Liver (tissue), 9 donors: ENCODE results near the gene G6PC1. TPM values are rescaled to one million over a fixed set of nuclear protein-coding genes. Genes with fewer than 3 reads are reported as not detected.

ENCODE experiments used
- DNase-seq: peaks from one replicate; pipeline ENCODE4 v3.0.0-alpha.2; 2017; ENCODE audit warnings: low spot score
- H3K27ac ChIP-seq, 2 donors: one replicate each; pipeline ENCODE4 v1.7.0; 2013; ENCODE audit warnings: inconsistent platforms in 2 of 2, low read length in 2 of 2, control low read depth in 1 of 2, low read depth in 1 of 2, mild to moderate bottlenecking in 1 of 2
- H3K27me3 ChIP-seq, 4 donors: one replicate each; pipeline versions ENCODE4 v1.6.1 to v1.7.0; 2013; ENCODE audit warnings: low read length in 3 of 4, inconsistent platforms in 1 of 4, mild to moderate bottlenecking in 1 of 4, moderate library complexity in 1 of 4; ENCODE audit not compliant: control insufficient read depth in 4 of 4, insufficient read depth in 4 of 4
- H3K36me3 ChIP-seq, 4 donors: one replicate each; pipeline versions ENCODE4 v1.6.1 to v1.7.0; 2013; ENCODE audit warnings: low read length in 3 of 4, mild to moderate bottlenecking in 3 of 4, low read depth in 1 of 4, moderate library complexity in 1 of 4; ENCODE audit not compliant: control insufficient read depth in 4 of 4, insufficient read depth in 3 of 4
- H3K4me1 ChIP-seq, 4 donors: one replicate each; pipeline versions ENCODE4 v1.6.1 to v1.7.0; 2013; ENCODE audit warnings: low read length in 3 of 4, mild to moderate bottlenecking in 3 of 4, moderate library complexity in 1 of 4; ENCODE audit not compliant: control insufficient read depth in 4 of 4, insufficient read depth in 4 of 4
- H3K4me3 ChIP-seq, 3 donors: one replicate each; pipeline versions ENCODE4 v1.6.1 to v1.7.0; 2013; ENCODE audit warnings: low read length in 3 of 3, control low read depth in 1 of 3, low read depth in 1 of 3, mild to moderate bottlenecking in 1 of 3
- H3K9ac ChIP-seq, 2 donors: one replicate each; pipeline ENCODE4 v1.7.0; 2013; ENCODE audit warnings: low read length in 2 of 2, mild to moderate bottlenecking in 2 of 2, moderate library complexity in 2 of 2, control low read depth in 1 of 2, low read depth in 1 of 2
- H3K9me3 ChIP-seq, 4 donors: one replicate each; pipeline versions ENCODE4 v1.6.1 to v1.7.0; 2013; ENCODE audit warnings: low read length in 3 of 4; ENCODE audit not compliant: control insufficient read depth in 4 of 4
- ATF3 ChIP-seq: IDR thresholded peaks from 2 replicates; pipeline ENCODE4 v1.6.1; 2016; ENCODE audit warnings: antibody characterized with exemption
- FOXA1 ChIP-seq: IDR thresholded peaks from 2 replicates; pipeline ENCODE4 v1.6.1; 2016; ENCODE audit warnings: antibody characterized with exemption
- FOXA2 ChIP-seq: IDR thresholded peaks from 2 replicates; pipeline ENCODE4 v1.6.1; 2016; ENCODE audit warnings: antibody characterized with exemption
- HNF4A ChIP-seq, 2 donors: conservative IDR thresholded peaks; 2 replicates each; pipeline ENCODE4 v1.6.1; 2016; ENCODE audit warnings: antibody characterized with exemption in 2 of 2, mild to moderate bottlenecking in 2 of 2
- HNF4G ChIP-seq: IDR thresholded peaks from 2 replicates; pipeline ENCODE4 v1.6.1; 2016; ENCODE audit warnings: antibody characterized with exemption
- JUND ChIP-seq, 2 donors: IDR thresholded peaks; 2 replicates each; pipeline ENCODE4 v1.6.1; 2016; ENCODE audit warnings: antibody characterized with exemption in 2 of 2
- MAX ChIP-seq: IDR thresholded peaks from 2 replicates; pipeline ENCODE4 v1.6.1; 2016; ENCODE audit warnings: antibody characterized with exemption
- RAD21 ChIP-seq, 2 donors: IDR thresholded peaks; 2 replicates each; pipeline ENCODE4 v1.6.1; 2016; ENCODE audit warnings: antibody characterized with exemption in 2 of 2, mild to moderate bottlenecking in 2 of 2
- REST ChIP-seq: IDR thresholded peaks from 2 replicates; pipeline ENCODE4 v1.6.1; 2016; ENCODE audit warnings: antibody characterized with exemption, mild to moderate bottlenecking
- RXRA ChIP-seq, 2 donors: IDR thresholded peaks; 2 replicates each; pipeline ENCODE4 v1.6.1; 2017 to 2018; ENCODE audit warnings: antibody characterized with exemption in 2 of 2, mild to moderate bottlenecking in 1 of 2
- SP1 ChIP-seq: IDR thresholded peaks from 2 replicates; pipeline ENCODE4 v1.6.1; 2018; ENCODE audit warnings: antibody characterized with exemption, mild to moderate bottlenecking
- TAF1 ChIP-seq: conservative IDR thresholded peaks from 2 replicates; pipeline ENCODE4 v1.6.1; 2016; ENCODE audit warnings: antibody characterized with exemption, mild to moderate bottlenecking
- YY1 ChIP-seq: IDR thresholded peaks from 2 replicates; pipeline ENCODE4 v1.6.1; 2016; ENCODE audit warnings: antibody characterized with exemption, mild to moderate bottlenecking
- ZBTB33 ChIP-seq: IDR thresholded peaks from 2 replicates; pipeline ENCODE4 v1.6.1; 2016; ENCODE audit warnings: antibody characterized with exemption
- WGBS: extraction: QIAGEN DNeasy Blood & Tissue Kit; methylation state at CpG from one replicate; pipeline ENCODE4 v1.1.7; 2013; 5-methylcytosine and 5-hydroxymethylcytosine counted together
- polyA plus RNA-seq, 2 donors: library from polyadenylated mRNA; stranded (reverse) in 1 of 2; unstranded in 1 of 2; fragments of 200-250 nt in 1 of 2; fragments of >200 nt in 1 of 2; fragmentation: Nextera tagmentation in 1 of 2; extraction: Ambion mirVana in 1 of 2; gene quantifications; one replicate each; pipeline versions ENCODE4 v1.2.1 to v1.2.3, GENCODE V29; 2013 to 2015
- total RNA-seq, 2 donors: library from RNA; depleted of rRNA; stranded (reverse); fragments of >200 nt; gene quantifications; one replicate each; pipeline ENCODE4 v1.2.3, GENCODE V29; 2014
- donor health status: healthy.
- donor health status: healthy.
- donor health status: healthy.
- donor health status: healthy.
- donor health status: healthy.

The G6PC1 gene
- total and polyA plus RNA-seq, 4 donors, result 23.8 to 271 (median 114) TPM

- DNase-seq, result no peak
- Histone ChIP-seq H3K4me3 (no peak overlapping the region), H3K9me3 (no peaks in the 10 kb centered on the region), H3K4me1 (peaks cover 4 to 42% (median 19%) of the 10 kb centered on the region in 4 donors), H3K27me3 (no peaks in the 10 kb centered on the region), H3K9ac (no peak overlapping the region), H3K27ac (peak overlapping the region in 1 of 2 donors; percentile 2), H3K36me3 (peaks cover 0 to 40% (median 12%) of the 10 kb centered on the region in 4 donors)
- 36% methylated on average over 6 of the region's 6 CpGs for WGBS
- TF ChIP-seq YY1, result peak; percentile 36
- no peak for TF ChIP-seq MAX
- peak; percentile 38 for TF ChIP-seq REST
- TF ChIP-seq SP1, result peak; percentile 31
- no peak for TF ChIP-seq FOXA1
- TF ChIP-seq RXRA (IDR thresholded peaks at IDR 0.05), result peak; percentile 35 to 79
- TF ChIP-seq RAD21 (IDR thresholded peaks at IDR 0.05), result peak in 1 of 2 donors; percentile 29
- TF ChIP-seq JUND (IDR thresholded peaks at IDR 0.05), result peak in 1 of 2 donors; percentile 30
- TF ChIP-seq HNF4A (conservative IDR thresholded peaks at IDR 0.05), result peak; percentile 28 to 67
- no peak for TF ChIP-seq HNF4G
These were observed 3.5 kb downstream of the G6PC1 start for GRCh38 chr17:42904110-42904469.

GRCh38 chr17:42906772-42907446, 6.3 kb downstream of the G6PC1 start:
- no peak overlapping the region for H3K9ac ChIP-seq
- H3K4me1 ChIP-seq, result peaks cover 0 to 34% (median 11%) of the 10 kb centered on the region in 4 donors
- H3K4me3 ChIP-seq, result no peak overlapping the region
- DNase-seq, result no peak
- 61% methylated on average over 8 of the region's 8 CpGs for WGBS
- no peak for TF ChIP-seq ZBTB33
- no peak for TF ChIP-seq FOXA1
- TF ChIP-seq RAD21 (IDR thresholded peaks at IDR 0.05), result no peak
- no peak for TF ChIP-seq FOXA2
- no peak for TF ChIP-seq RXRA (IDR thresholded peaks at IDR 0.05)
- TF ChIP-seq ATF3, result no peak
- TF ChIP-seq TAF1, result no peak
- TF ChIP-seq MAX, result no peak
- TF ChIP-seq YY1, result no peak
- peaks cover 3 to 66% (median 35%) of the 10 kb centered on the region in 4 donors for H3K36me3 ChIP-seq
- no peaks in the 10 kb centered on the region for H3K27me3 ChIP-seq
- no peak overlapping the region for H3K27ac ChIP-seq
- no peaks in the 10 kb centered on the region for H3K9me3 ChIP-seq
